Measurements from ENCODE around the gene EHD4. TPM values are rescaled to one million over a fixed set of nuclear protein-coding genes. Genes with fewer than 3 reads are reported as not detected.

Gene EHD4
- polyA plus RNA-seq, 1 donor (not counting 4 experiments of a cell fraction or from before 2014, with no cell fraction given): 31.5 TPM

GRCh38 chr15:41940441-41940857, 31.9 kb downstream of the EHD4 start:
- Histone ChIP-seq H3K27me3 (ENCODE audit: control insufficient read depth, extremely low read depth, insufficient read depth, low read length) (no peaks in the 10 kb centered on the region), H2AFZ (ENCODE audit: control insufficient read depth, low read length) (no peak overlapping the region), H3K9me3 (ENCODE audit: control insufficient read depth, low read depth, low read length) (no peaks in the 10 kb centered on the region), H3K79me2 (ENCODE audit: control insufficient read depth, insufficient read depth, low read length) (peaks cover 51% of the 10 kb centered on the region), H3K4me1 (ENCODE audit: control insufficient read depth, extremely low read depth, insufficient read depth, low read length) (peaks cover 65% of the 10 kb centered on the region), H3K36me3 (ENCODE audit: control insufficient read depth in 2 of 2, extremely low read depth in 1 of 2, insufficient read depth in 2 of 2, low read length in 2 of 2) (peaks cover 17 to 43% of the 10 kb centered on the region in 2 experiments), H3K27ac (ENCODE audit: control insufficient read depth, insufficient read depth, low read length) (peak overlapping the region; percentile 62), H3K9ac (ENCODE audit: control insufficient read depth, extremely low read depth, insufficient read depth, low read length) (no peak overlapping the region), H4K20me1 (ENCODE audit: control insufficient read depth, extremely low read depth, insufficient read depth, low read length) (no peaks in the 10 kb centered on the region), H3K4me2 (ENCODE audit: control insufficient read depth, extremely low read depth, insufficient read depth, low read depth, low read length) (peak overlapping the region; percentile 64), H3K9me1 (ENCODE audit: control insufficient read depth, extremely low read depth, insufficient read depth, low read length) (no peaks in the 10 kb centered on the region), H3K4me3 (ENCODE audit: control insufficient read depth in 2 of 3, extremely low read depth in 1 of 3, insufficient read depth in 2 of 3, low read depth in 1 of 3, low read length in 3 of 3) (no peak overlapping the region)
- DNase-seq (ENCODE audit: low read depth, low spot score) (peak; percentile 79), FAIRE-seq (peak; percentile 90)
- dilution Hi-C loops (cut with MboI; ENCODE audit: extremely low pct_ligation_motif_present, low sequenced_read_pairs): no loop called here
- TF ChIP-seq EZH2 (IDR thresholded peaks at IDR 0.05; ENCODE audit: low read length): no peak
- TF ChIP-seq, protein P1, sequence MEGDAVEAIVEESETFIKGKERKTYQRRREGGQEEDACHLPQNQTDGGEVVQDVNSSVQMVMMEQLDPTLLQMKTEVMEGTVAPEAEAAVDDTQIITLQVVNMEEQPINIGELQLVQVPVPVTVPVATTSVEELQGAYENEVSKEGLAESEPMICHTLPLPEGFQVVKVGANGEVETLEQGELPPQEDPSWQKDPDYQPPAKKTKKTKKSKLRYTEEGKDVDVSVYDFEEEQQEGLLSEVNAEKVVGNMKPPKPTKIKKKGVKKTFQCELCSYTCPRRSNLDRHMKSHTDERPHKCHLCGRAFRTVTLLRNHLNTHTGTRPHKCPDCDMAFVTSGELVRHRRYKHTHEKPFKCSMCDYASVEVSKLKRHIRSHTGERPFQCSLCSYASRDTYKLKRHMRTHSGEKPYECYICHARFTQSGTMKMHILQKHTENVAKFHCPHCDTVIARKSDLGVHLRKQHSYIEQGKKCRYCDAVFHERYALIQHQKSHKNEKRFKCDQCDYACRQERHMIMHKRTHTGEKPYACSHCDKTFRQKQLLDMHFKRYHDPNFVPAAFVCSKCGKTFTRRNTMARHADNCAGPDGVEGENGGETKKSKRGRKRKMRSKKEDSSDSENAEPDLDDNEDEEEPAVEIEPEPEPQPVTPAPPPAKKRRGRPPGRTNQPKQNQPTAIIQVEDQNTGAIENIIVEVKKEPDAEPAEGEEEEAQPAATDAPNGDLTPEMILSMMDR (optimal IDR thresholded peaks at IDR 0.05 in 1 of 3, IDR thresholded peaks at IDR 0.05 in 1 of 3, conservative IDR thresholded peaks at IDR 0.05 in 1 of 3; ENCODE audit: extremely low read depth in 1 of 3, insufficient read depth in 2 of 3, low read length in 3 of 3): no peak

DNA sequence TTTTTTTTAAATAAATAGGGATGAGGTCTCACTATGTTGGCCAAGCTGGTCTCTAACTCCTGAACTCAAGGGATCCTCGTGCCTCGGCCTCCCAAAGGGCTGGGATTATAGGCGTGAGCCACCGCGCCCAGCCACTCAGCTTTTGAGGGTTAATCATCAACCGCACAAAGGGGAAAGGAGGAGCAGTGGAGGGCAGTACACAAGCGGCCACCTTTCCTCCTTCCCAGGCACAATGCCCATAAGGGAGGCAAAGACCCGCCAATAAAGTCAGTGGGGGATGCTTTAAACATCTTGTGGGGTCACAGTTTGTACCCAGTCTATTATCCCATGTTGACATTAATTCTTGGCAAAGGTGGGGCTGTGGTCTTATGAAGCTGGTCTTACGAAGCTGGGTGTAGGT, 32.4 kb downstream of the EHD4 start:
- no peak overlapping the region for H3K4me3 ChIP-seq (ENCODE audit: control insufficient read depth in 2 of 3, extremely low read depth in 1 of 3, insufficient read depth in 2 of 3, low read depth in 1 of 3, low read length in 3 of 3)
- no peak for FAIRE-seq
- TF ChIP-seq EZH2 (IDR thresholded peaks at IDR 0.05; ENCODE audit: low read length): no peak
- TF ChIP-seq, protein P1 (optimal IDR thresholded peaks at IDR 0.05 in 1 of 3, IDR thresholded peaks at IDR 0.05 in 1 of 3, conservative IDR thresholded peaks at IDR 0.05 in 1 of 3; ENCODE audit: extremely low read depth in 1 of 3, insufficient read depth in 2 of 3, low read length in 3 of 3): no peak
- H2AFZ ChIP-seq (ENCODE audit: control insufficient read depth, low read length): no peak overlapping the region
- H3K9me3 ChIP-seq (ENCODE audit: control insufficient read depth, low read depth, low read length): no peaks in the 10 kb centered on the region
- peaks cover 65% of the 10 kb centered on the region for H3K4me1 ChIP-seq (ENCODE audit: control insufficient read depth, extremely low read depth, insufficient read depth, low read length)
- H3K36me3 ChIP-seq (ENCODE audit: control insufficient read depth in 2 of 2, extremely low read depth in 1 of 2, insufficient read depth in 2 of 2, low read length in 2 of 2): peaks cover 16 to 39% of the 10 kb centered on the region in 2 experiments
- dilution Hi-C loops (cut with MboI; ENCODE audit: extremely low pct_ligation_motif_present, low sequenced_read_pairs): no loop called here
- no peaks in the 10 kb centered on the region for H3K9me1 ChIP-seq (ENCODE audit: control insufficient read depth, extremely low read depth, insufficient read depth, low read length)
- no peak for DNase-seq (ENCODE audit: low read depth, low spot score)
- H3K79me2 ChIP-seq (ENCODE audit: control insufficient read depth, insufficient read depth, low read length): peaks cover 46% of the 10 kb centered on the region
- peak overlapping the region; percentile 64 for H3K4me2 ChIP-seq (ENCODE audit: control insufficient read depth, extremely low read depth, insufficient read depth, low read depth, low read length)
- no peak overlapping the region for H3K9ac ChIP-seq (ENCODE audit: control insufficient read depth, extremely low read depth, insufficient read depth, low read length)
- H4K20me1 ChIP-seq (ENCODE audit: control insufficient read depth, extremely low read depth, insufficient read depth, low read length): no peaks in the 10 kb centered on the region
- H3K27me3 ChIP-seq (ENCODE audit: control insufficient read depth, extremely low read depth, insufficient read depth, low read length): no peaks in the 10 kb centered on the region
- peak overlapping the region; percentile 62 for H3K27ac ChIP-seq (ENCODE audit: control insufficient read depth, insufficient read depth, low read length)
